Measurements from ENCODE around the gene ARHGAP32.
"Not testable (repeated sequence)": the region's sequence is repeated elsewhere in the genome, so short reads cannot be mapped to it uniquely, and the experiment has no call there.

ARHGAP32 gene

GRCh38 chr11:129021295-129021694 lies 170.8 kb downstream of the ARHGAP32 start:
- no peak for DNase-seq (ENCODE audit: low read depth)

GRCh38 chr11:129018991-129019390 lies 173.1 kb downstream of the ARHGAP32 start:
- no peak for DNase-seq (ENCODE audit: low read depth)

GRCh38 chr11:129018126-129018525 lies 174.0 kb downstream of the ARHGAP32 start:
- no peak for DNase-seq (ENCODE audit: low read depth)

- DNase-seq (ENCODE audit: low read depth): no peak
These were observed 178.2 kb downstream of the ARHGAP32 start for GRCh38 chr11:129013737-129014475.

- DNase-seq (ENCODE audit: low read depth): no peak
These were observed 179.2 kb downstream of the ARHGAP32 start for GRCh38 chr11:129012880-129013279.

- no peak for DNase-seq (ENCODE audit: low read depth)
These were observed 186.0 kb downstream of the ARHGAP32 start for GRCh38 chr11:129006161-129006560.

- not testable (repeated sequence) for DNase-seq (ENCODE audit: low read depth)
These were observed 193.0 kb downstream of the ARHGAP32 start for GRCh38 chr11:128999165-128999564.

- no peak for DNase-seq (ENCODE audit: low read depth)
These were observed 203.7 kb downstream of the ARHGAP32 start for GRCh38 chr11:128988242-128988970.

- DNase-seq (ENCODE audit: low read depth): no peak
These were observed 206.2 kb downstream of the ARHGAP32 start for GRCh38 chr11:128985880-128986279.

GRCh38 chr11:128983023-128983422 lies 209.1 kb downstream of the ARHGAP32 start:
- no peak for DNase-seq (ENCODE audit: low read depth)

- no peak for DNase-seq (ENCODE audit: low read depth)
These were observed 210.9 kb downstream of the ARHGAP32 start for GRCh38 chr11:128981254-128981653.

GRCh38 chr11:128970598-128971190 lies 221.4 kb downstream of the ARHGAP32 start:
- DNase-seq (ENCODE audit: low read depth): no peak

GRCh38 chr11:128968916-128969315 lies 223.2 kb downstream of the ARHGAP32 start:
- DNase-seq (ENCODE audit: low read depth): no peak

GRCh38 chr11:128967578-128967977 lies 224.5 kb downstream of the ARHGAP32 start:
- DNase-seq (ENCODE audit: low read depth): no peak

GRCh38 chr11:128965485-128965884 lies 226.6 kb downstream of the ARHGAP32 start:
- DNase-seq (ENCODE audit: low read depth): no peak

GRCh38 chr11:128964463-128964930 lies 227.6 kb downstream of the ARHGAP32 start:
- no peak for DNase-seq (ENCODE audit: low read depth)

- no peak for DNase-seq (ENCODE audit: low read depth)
These were observed 228.3 kb downstream of the ARHGAP32 start for GRCh38 chr11:128963744-128964325.

GRCh38 chr11:128962896-128963295 lies 229.2 kb downstream of the ARHGAP32 start:
- DNase-seq (ENCODE audit: low read depth): no peak

- DNase-seq (ENCODE audit: low read depth): no peak
These were observed 230.5 kb downstream of the ARHGAP32 start for GRCh38 chr11:128961645-128962044.

GRCh38 chr11:128957202-128957482 lies 235.0 kb downstream of the ARHGAP32 start:
- DNase-seq (ENCODE audit: low read depth): no peak

GRCh38 chr11:128956401-128957201 lies 235.5 kb downstream of the ARHGAP32 start:
- peak; percentile 41 for DNase-seq (ENCODE audit: low read depth)

- no peak for DNase-seq (ENCODE audit: low read depth)
These were observed 236.5 kb downstream of the ARHGAP32 start for GRCh38 chr11:128955636-128956035.

Data from GM04503 (cell line).